Nasal cavity respiratory epithelium epithelial cell of viscerocranial mucosa (primary cell): ENCODE data around the gene ZBTB26. TPM values are rescaled to one million over a fixed set of nuclear protein-coding genes. Genes with fewer than 3 reads are reported as not detected.

Experiments
- total RNA-seq: library from RNA; depleted of rRNA; stranded (reverse); fragments of >200 nt; gene quantifications from 2 replicates; pipeline ENCODE4 v1.2.3, GENCODE V29; 2014

ZBTB26 gene, protein sequence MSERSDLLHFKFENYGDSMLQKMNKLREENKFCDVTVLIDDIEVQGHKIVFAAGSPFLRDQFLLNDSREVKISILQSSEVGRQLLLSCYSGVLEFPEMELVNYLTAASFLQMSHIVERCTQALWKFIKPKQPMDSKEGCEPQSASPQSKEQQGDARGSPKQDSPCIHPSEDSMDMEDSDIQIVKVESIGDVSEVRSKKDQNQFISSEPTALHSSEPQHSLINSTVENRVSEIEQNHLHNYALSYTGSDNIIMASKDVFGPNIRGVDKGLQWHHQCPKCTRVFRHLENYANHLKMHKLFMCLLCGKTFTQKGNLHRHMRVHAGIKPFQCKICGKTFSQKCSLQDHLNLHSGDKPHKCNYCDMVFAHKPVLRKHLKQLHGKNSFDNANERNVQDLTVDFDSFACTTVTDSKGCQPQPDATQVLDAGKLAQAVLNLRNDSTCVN
- 2.4 and 5.1 TPM in 2 replicates for total RNA-seq

DNA sequence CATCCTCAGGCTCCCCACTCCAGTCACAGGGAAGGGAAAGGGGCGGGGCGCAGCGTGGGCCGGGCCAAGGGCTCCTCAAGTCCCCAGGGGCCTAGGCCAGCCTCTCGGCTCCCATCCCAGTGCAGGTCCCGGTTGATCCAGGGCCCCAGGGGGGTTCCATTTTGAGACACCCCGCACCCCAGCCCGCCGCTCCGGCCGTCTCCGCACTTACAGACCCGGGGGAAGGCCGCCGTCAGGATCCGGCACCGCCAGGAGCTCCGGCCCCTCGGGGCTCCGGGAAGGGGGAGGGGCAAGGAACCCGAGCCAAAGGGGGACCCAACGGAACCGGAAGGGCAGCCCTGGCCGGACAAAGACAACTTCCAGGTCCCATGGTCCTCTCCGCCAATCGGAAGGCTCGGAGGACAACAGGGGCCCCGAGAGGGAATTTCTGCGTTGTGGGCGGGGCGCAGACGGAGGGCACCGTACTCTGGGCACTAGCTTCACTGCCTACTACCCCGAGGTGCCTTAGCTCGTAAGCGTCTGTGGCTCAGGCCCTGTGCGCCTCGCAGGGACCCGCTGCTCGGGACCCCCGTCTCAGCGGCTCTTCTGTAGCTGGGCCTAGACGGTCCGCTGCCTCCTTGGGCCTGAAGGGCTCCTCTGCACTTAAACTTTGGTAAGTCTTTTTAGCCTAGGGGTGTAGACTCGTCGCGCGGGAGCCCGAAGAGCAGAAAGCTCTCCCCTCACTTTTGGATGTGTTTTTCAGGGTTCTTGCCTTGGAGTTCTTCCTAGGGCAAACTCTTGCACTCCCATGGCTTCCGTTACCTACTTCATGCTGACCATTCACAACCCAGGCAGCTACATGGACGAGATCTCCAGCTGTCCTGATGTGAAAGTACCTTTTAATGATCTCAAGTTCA lies at the start of gene ZBTB26:
TSS of gene ZBTB26 (minus strand) at position 287 of the 896 bp plus-strand sequence. CDS start 11,578 bp downstream, outside the sequence.

DNA sequence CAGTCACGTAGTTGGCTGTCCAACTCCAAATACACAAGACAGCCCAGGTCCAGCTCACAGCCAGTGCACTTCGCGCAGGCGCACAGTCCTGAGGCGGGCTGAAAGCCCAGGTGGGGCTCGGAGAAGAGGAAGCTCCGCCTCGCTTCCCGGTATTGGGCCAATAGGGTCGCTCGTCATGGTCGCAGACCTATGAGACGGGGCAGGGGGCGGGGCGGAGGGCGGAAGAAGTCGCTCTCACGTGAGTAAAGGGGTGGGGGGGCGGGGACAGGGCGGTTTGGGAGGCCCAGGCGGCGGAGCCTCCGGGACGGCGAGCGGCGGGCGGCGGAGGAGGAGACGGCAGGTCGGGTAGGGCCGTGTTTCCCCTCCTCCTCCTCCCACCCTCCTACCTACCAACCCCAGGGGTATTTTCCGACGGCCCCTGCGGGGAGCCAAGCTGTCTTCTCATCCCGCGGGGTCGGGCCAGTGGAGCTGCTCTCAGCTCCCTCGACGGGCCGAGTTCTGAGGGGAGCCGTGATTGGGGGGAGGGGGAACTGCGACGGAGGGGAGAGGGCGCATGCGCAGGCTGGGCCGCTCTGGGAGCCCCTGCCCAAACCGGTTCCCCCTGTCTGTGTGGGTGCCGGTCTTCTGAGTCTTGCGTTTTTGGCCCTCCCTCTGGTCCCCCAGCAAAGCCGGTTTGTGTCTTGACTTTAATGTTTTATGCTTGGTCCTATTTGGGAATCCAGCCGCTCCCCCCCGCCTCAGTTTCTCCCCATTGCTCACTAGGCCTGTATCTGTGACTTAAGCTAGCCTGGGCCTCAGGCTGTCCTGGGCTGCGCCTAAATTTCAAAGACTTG lies 9.7 kb upstream of the ZBTB26 start, which contains the start of gene RABGAP1:
TSS of gene RABGAP1 (plus strand) at position 272 of the 833 bp plus-strand sequence. CDS start 16,040 bp downstream, outside the sequence.

DNA sequence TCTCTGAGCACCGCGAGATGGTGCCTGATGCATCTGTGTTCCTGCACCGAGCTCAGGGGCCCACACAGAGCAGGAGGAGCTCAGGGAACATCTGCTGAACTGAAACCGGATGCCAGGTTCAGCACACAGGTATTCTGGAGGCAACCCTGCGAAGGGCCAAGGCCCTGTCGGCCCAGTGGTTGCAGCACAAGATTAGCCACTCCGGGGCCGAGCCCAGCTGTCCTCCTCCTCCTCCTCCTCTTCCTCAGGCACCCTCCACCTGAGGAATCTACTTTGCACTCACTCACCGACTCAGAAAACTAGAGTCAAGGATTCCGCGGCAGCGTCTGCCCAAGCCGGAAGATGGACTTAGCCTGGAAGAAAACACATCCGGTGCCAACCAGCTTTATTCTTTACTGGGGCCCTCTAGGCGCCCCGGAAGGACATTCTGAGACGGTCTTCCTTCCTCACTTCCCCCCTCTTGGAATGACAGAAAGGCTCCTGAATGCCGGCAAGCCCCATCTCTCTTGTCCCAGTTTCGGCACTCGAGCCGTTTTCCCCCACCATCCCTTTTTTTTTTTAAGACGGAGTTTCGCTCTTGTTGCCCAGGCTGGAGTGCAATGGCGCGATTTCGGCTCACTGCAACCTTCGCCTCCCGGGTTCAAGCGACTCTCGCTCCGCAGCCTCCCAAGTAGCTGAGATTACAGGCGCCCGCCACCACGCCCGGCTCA lies 18.2 kb downstream of the ZBTB26 start, which contains the start of gene ZBTB6:
TSS of gene ZBTB6 (minus strand) at position 360 of the 710 bp plus-strand sequence. CDS start 1,251 bp downstream, outside the sequence.

DNA sequence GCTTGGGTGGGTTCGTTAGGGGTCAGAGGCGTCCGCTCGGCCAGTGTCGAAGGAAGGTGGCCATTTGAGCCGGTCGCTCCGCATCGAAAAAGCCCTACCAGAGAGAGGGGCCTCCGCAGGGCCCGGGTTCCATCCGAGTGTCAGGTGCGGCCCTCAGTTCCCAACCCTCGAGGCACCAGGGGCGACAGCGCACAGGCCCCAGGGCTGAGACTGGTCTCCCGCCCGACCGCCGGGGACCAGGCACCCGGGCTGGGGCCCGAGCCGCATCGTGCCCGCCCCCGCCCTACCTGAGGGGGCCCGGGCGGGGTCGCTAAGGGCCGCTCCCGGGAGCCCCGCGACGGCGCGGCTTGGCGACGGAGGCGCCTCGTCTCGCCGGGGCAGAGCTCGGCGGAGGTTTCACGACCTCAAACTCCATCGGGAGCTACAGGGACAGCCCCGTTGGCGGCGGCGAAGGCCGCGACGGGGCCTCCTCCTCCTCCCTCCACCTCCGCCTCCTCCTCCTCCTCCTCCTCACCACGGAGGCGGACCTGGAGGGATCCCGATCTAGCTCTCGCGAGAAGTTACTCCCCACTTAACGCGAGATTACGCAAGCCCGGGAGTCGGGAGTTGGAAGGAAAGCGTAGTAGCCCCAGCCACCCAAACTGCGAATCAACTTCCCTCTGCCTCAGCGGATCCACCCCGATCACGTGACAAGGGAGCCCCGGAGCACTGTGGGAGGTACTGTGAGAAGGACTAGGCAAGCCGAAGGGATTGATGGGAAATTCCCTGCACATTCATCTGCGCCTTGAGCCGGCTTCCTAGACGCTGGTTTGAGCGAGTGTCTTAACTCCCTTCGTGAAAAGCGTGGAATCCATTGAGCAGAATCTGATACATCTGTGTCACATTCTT lies 26.2 kb downstream of the ZBTB26 start, which contains the start of gene RC3H2:
TSS of gene RC3H2 (minus strand) at position 537 of the 888 bp plus-strand sequence. CDS start 7,850 bp downstream, outside the sequence.

Other genes starting within 250 kb of the ZBTB26 start
- gene OR1L4, start 207.5 kb downstream of the ZBTB26 start, total RNA-seq, result not detected in 2 replicates
- not detected in 2 replicates for gene OR1L6, start 189.2 kb downstream of the ZBTB26 start, total RNA-seq
- not detected in 2 replicates for gene OR5C1, start 142.6 kb downstream of the ZBTB26 start, total RNA-seq
- not detected in 2 replicates for gene OR1K1, start 131.4 kb downstream of the ZBTB26 start, total RNA-seq
- 24.9 and 33.2 TPM in 2 replicates for gene PDCL, start 102.9 kb downstream of the ZBTB26 start, total RNA-seq
- gene RC3H2, start 26.2 kb downstream of the ZBTB26 start, total RNA-seq, result 57.8 and 81.7 TPM in 2 replicates
- 16.1 and 21.9 TPM in 2 replicates for gene ZBTB6, start 18.2 kb downstream of the ZBTB26 start, total RNA-seq
- 51.3 and 71.9 TPM in 2 replicates for gene RABGAP1, start 9.5 kb upstream of the ZBTB26 start, total RNA-seq
- gene GPR21, start 102.2 kb upstream of the ZBTB26 start, total RNA-seq, result 0.34 and 1.4 TPM in 2 replicates